ENCODE measurements around the gene TACR2. TPM values are rescaled to one million over a fixed set of nuclear protein-coding genes. Genes with fewer than 3 reads are reported as not detected.

The TACR2 gene
- polyA plus RNA-seq, 3 donors: 0.19 to 0.23 (median 0.20) TPM

DNA sequence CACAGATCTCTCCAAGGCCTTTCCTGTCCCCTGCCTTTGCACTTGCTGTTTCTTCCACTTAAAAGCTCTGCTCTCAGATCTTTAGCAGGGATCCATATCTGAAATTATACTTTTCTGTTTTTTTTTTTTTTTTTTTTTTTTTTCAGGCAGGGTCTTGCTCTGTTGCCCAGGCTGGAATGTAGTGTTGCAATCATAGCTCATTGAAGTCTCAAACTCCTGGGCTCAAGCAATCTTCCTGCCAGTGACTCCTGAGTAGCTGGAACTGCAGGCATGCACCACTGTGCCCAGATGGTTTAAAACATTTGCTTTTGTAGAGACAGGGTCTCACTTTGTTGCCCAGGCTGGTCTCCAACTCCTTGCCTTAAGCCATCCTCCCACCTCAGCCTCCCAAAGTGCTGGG is 29.5 kb upstream of the TACR2 start:
- Histone ChIP-seq H3K79me2 (ENCODE audit: insufficient read depth, low read length) (no peaks in the 10 kb centered on the region), H3K9ac (ENCODE audit: insufficient read depth, low read length, poor library complexity, severe bottlenecking) (no peak overlapping the region), H3K9me3 (replicated peaks in 1 of 2; ENCODE audit: control insufficient read depth in 1 of 2, insufficient read depth in 1 of 2, low read length in 2 of 2) (no peaks in the 10 kb centered on the region), H2AFZ (ENCODE audit: insufficient read depth, low read depth, low read length, poor library complexity, severe bottlenecking) (no peak overlapping the region), H3K36me3 (replicated peaks in 1 of 2; ENCODE audit: control insufficient read depth in 1 of 2, insufficient read depth in 2 of 2, low read length in 2 of 2) (no peaks in the 10 kb centered on the region), H3K27ac (ENCODE audit: low read depth in 1 of 2, low read length in 2 of 2) (no peak overlapping the region), H3K4me3 (replicated peaks in 1 of 3; ENCODE audit: low read depth in 2 of 3, low read length in 3 of 3) (no peak overlapping the region), H3K4me2 (replicated peaks; ENCODE audit: extremely low read depth, low read length, poor library complexity, severe bottlenecking) (no peak overlapping the region), H3K4me1 (ENCODE audit: control insufficient read depth in 1 of 2, insufficient read depth in 2 of 2, low read length in 2 of 2) (peaks cover 4 to 5% of the 10 kb centered on the region in 2 donors), H3K27me3 (ENCODE audit: control insufficient read depth in 2 of 2, insufficient read depth in 2 of 2, low read length in 2 of 2) (peaks cover 0 to 5% of the 10 kb centered on the region in 2 donors), H4K20me1 (ENCODE audit: insufficient read depth, low read length) (no peaks in the 10 kb centered on the region)
- no peak overlapping the region for H3K27ac Mint-ChIP-seq
- TF ChIP-seq, protein P1, sequence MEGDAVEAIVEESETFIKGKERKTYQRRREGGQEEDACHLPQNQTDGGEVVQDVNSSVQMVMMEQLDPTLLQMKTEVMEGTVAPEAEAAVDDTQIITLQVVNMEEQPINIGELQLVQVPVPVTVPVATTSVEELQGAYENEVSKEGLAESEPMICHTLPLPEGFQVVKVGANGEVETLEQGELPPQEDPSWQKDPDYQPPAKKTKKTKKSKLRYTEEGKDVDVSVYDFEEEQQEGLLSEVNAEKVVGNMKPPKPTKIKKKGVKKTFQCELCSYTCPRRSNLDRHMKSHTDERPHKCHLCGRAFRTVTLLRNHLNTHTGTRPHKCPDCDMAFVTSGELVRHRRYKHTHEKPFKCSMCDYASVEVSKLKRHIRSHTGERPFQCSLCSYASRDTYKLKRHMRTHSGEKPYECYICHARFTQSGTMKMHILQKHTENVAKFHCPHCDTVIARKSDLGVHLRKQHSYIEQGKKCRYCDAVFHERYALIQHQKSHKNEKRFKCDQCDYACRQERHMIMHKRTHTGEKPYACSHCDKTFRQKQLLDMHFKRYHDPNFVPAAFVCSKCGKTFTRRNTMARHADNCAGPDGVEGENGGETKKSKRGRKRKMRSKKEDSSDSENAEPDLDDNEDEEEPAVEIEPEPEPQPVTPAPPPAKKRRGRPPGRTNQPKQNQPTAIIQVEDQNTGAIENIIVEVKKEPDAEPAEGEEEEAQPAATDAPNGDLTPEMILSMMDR (IDR thresholded peaks at IDR 0.05): no peak
- H3K36me3 Mint-ChIP-seq: no peaks in the 10 kb centered on the region
- intact Hi-C loops (cut with micrococcal nuclease): no loop called here
- H3K27me3 Mint-ChIP-seq (ENCODE audit: low read depth in 3 of 3): peaks cover 6 to 21% (median 16%) of the 10 kb centered on the region in 3 donors
- peaks cover 0 to 3% (median 0%) of the 10 kb centered on the region in 7 donors for H3K9me3 Mint-ChIP-seq
- no peak for DNase-seq
- H3K4me3 Mint-ChIP-seq: no peak overlapping the region
- peaks cover 15% of the 10 kb centered on the region for H3K4me1 Mint-ChIP-seq

DNA sequence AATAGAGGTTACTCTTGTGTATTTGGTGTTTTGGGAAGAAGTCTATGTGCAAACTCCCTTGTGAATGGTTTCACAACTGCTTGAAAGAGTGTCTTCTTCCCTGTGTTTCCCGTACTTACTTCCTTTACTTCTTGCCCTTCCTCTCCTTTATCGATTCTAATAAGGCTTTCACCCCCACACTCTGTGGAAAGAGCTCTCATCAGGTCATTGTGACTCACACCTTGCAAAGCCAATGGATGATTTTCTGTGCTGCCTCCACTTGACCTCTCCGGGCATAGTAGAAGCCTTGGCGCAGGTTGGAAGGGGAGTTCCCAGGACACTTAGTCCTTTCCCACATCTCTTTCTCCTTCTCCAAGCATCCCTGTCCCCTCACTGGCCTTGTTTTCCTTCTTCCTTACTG is 28.3 kb upstream of the TACR2 start:
- peaks cover 15% of the 10 kb centered on the region for H3K4me1 Mint-ChIP-seq
- no peak for DNase-seq
- Histone ChIP-seq H3K27ac (ENCODE audit: low read depth in 1 of 2, low read length in 2 of 2) (no peak overlapping the region), H3K27me3 (ENCODE audit: control insufficient read depth in 2 of 2, insufficient read depth in 2 of 2, low read length in 2 of 2) (no peaks in the 10 kb centered on the region), H3K36me3 (replicated peaks in 1 of 2; ENCODE audit: control insufficient read depth in 1 of 2, insufficient read depth in 2 of 2, low read length in 2 of 2) (no peaks in the 10 kb centered on the region), H3K4me2 (replicated peaks; ENCODE audit: extremely low read depth, low read length, poor library complexity, severe bottlenecking) (no peak overlapping the region), H3K79me2 (ENCODE audit: insufficient read depth, low read length) (no peaks in the 10 kb centered on the region), H3K4me3 (replicated peaks in 1 of 3; ENCODE audit: low read depth in 2 of 3, low read length in 3 of 3) (no peak overlapping the region), H2AFZ (ENCODE audit: insufficient read depth, low read depth, low read length, poor library complexity, severe bottlenecking) (no peak overlapping the region), H3K9me3 (replicated peaks in 1 of 2; ENCODE audit: control insufficient read depth in 1 of 2, insufficient read depth in 1 of 2, low read length in 2 of 2) (no peaks in the 10 kb centered on the region), H3K9ac (ENCODE audit: insufficient read depth, low read length, poor library complexity, severe bottlenecking) (no peak overlapping the region), H4K20me1 (ENCODE audit: insufficient read depth, low read length) (no peaks in the 10 kb centered on the region), H3K4me1 (ENCODE audit: control insufficient read depth in 1 of 2, insufficient read depth in 2 of 2, low read length in 2 of 2) (peaks cover 7% of the 10 kb centered on the region in 2 donors)
- peaks cover 0 to 13% (median 9%) of the 10 kb centered on the region in 3 donors for H3K27me3 Mint-ChIP-seq (ENCODE audit: low read depth in 3 of 3)
- H3K4me3 Mint-ChIP-seq: no peak overlapping the region
- no peaks in the 10 kb centered on the region for H3K36me3 Mint-ChIP-seq
- H3K9me3 Mint-ChIP-seq: peaks cover 0 to 3% (median 0%) of the 10 kb centered on the region in 7 donors
- H3K27ac Mint-ChIP-seq: peak overlapping the region in 1 of 7 donors; percentile 3
- 33% methylated on average over 3 of the region's 4 CpGs for WGBS (ENCODE audit: insufficient coverage)
- TF ChIP-seq, protein P1 (IDR thresholded peaks at IDR 0.05): no peak
- intact Hi-C loops (cut with micrococcal nuclease): no loop called here
